Fibroblast of skin of back (primary cell): ENCODE results near the gene NT5DC3.
A peak's percentile ranks its signal among the peaks of the same experiment; 100 is the strongest.
"Not testable (repeated sequence)": the region's sequence is repeated elsewhere in the genome, so short reads cannot be mapped to it uniquely, and the experiment has no call there.

ENCODE experiments used
- DNase-seq: peaks from one replicate; pipeline ENCODE4 v3.0.0-alpha.2; 2013

The NT5DC3 gene

DNA sequence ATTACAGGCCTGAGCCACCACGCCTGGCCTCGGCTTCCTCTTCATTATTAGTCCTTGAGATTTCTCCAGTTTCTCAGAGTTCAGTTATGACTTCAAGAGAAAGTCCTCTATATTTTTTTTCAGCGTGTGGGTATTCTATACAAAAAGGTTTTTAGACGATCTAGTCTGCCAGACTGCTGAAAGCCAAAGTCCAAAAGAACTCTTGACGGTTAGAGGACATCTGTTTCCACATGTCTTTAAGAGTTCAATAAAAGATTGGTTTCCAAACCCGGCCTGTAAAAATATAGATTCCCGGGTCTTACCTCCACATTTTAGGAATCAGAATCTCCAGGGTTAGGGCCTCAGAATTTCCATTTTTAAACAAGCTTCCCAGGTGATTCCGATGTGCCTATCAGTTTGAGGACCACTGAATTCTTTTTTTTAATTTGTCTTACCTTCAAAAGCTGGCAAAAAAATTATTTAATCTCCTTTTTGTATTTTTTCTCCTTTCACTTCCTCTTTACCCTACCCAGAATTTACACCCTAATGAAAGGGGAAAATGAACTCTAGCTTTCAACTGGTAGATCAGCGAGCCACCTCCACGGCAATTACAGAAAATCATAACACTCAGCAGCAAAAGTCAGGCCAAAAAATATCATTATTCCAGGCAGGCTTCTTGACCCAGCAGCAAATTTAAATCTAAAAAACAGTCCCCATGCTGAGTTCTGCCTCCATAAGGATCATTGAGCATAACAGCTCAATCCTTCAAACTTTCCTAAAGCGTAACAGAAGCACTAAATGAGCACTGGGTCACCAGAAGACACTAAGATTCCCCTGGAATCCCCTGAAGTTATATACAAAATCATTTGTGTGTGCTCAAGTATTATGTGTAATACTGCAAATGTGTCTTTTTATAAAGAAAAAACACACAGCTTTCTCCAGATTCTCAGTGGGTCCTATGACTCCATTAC lies 8.7 kb downstream of the NT5DC3 start:
- no peak for DNase-seq

DNA sequence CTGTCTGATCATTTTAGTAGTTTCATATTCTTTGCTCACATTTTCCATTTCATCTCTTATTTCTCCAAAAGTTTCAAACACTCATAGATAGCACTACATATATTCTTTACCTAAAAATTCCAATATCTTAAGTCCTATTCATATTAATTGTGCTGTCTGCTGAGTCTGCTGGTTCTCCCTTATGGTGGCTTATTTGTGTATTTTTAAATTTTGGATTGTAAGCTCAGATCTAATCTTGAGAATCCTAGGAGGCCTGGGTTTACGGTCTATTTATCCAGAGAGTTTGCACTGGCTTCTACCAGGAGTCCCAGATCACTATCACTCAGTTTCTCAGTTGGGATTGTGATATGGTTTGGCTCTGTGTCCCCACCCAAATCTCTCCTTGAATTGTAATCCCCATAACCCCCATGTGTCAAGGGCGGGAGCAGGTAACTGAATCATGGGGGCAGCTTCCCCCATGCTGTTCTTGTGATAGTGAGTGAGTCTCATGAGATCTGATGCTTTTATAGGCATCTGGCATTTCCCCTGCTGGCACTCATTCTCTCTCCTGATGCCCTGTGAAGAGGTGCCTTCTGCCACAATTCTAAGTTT lies 10.2 kb downstream of the NT5DC3 start:
- no peak for DNase-seq

DNA sequence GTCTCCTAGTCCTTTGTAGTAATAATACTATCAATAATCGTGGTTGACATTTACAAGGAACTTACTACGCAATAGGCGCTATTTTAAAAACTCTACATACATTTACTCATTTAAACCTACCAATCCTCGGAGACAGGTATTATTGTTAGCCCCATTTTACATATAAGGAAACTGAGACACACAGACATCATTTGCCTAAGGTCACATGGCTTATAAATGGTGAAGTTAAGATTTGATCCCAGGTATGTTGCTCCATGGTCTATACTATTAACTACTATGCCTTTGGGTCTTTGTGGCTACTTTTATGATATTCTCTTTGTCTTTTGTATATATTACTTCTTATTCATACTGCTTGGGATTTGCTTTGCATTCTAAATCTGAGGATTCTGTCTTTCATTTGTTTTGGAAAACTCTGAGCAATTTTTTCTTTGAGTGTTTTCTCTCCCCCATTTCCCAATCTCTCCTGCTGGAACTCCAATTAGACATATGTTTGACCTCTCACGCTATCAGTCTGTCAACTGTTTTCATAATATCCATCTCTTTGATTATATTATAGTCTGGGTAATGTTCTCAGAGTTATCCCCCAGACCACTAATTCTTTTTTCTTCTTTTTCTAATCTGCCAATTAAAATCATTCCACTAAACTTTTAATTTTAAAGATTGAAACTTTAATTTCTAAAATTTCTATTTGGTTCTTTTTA lies 10.9 kb downstream of the NT5DC3 start:
- DNase-seq: no peak

- no peak for DNase-seq
Observed at GRCh38 chr12:103829092-103829491, 11.9 kb downstream of the NT5DC3 start.

GRCh38 chr12:103827911-103828391 lies 13.1 kb downstream of the NT5DC3 start:
- DNase-seq: no peak

GRCh38 chr12:103824845-103825244 lies 16.2 kb downstream of the NT5DC3 start:
- no peak for DNase-seq

- DNase-seq: no peak
Observed at GRCh38 chr12:103824290-103824689, 16.7 kb downstream of the NT5DC3 start.

DNA sequence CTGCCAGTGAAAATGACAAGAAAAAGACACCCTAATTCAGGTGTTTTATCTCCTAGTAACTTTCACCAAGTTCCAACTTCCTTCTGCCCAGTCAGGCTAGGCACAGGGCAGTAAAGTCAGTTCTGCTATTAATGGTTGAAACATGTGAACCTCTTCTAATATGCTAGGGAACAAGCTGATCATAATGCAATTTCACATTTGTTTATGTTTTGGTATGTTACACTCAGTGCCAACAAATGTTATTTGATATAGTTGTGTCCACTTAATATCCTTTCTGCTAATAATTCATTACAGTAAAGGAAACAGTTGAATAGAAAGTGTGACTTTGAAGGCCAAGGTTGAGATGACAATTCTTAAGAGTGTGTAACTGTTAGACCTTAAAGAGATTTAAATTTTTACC lies 17.2 kb downstream of the NT5DC3 start:
- no peak for DNase-seq

DNA sequence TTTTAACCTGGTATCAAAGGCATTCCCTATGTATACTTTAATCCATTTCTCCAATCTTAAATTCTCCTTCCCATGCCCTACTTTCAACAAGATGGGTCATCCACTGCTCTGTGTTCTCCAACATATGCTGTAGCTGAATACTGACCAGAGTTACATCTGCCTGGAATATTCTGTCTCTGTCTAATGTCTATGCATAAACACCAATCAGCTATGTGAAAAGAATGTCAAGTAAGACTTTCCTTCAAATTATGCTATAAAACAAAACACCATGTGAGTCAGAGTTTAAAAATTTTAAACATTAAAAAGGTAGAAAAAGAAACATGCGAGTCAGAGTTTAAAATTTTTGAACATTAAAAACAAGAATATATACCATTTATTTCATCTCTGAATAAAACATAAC lies 19.3 kb downstream of the NT5DC3 start:
- DNase-seq: peak; percentile 50

DNA sequence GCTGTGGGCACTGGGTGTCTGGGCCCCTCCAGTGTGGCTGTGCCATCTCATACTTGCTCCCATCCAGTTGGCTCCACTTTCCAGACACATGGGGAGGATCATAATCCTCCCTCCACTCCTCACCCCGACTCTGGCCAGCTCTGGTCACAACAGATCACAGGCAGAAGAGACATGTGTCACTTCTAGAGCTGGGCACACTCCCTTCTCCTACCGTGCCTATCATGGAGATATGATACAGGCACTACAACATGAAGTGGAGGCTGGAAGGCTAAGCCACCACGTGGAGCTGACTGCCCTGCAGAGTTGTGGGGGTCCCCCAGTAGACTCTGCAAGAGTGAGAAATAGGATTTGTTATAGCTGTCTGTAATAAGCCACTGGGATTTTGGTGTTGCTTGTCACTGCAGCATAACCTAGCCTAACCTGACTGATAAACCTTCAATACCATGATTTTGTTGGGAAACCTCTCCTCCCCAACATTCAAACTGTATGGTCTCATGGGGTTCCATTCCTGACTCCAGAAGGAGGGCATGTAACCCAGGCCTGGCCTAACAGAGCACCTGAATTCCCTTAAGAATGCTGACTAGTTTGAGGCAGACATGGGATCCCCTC lies 20.0 kb downstream of the NT5DC3 start:
- DNase-seq: no peak

DNA sequence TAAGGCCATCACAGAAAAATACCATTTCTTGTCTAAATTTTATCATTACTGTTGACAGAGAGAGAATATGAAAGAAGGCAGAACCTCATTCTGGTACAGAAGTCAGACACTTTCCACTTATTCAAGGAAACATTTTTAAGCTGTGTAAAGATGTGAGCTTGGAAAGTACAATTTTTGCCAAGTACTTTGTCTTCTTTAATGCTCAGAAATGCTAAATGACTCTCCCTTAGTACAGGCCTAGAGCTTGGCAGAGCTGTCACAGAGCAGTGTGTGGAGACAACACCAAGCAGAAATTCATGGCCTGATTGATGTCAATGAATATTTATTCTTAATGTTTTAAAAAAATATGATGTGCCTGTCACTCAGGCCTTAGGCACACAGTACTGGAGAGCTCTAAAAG lies 20.7 kb downstream of the NT5DC3 start:
- no peak for DNase-seq

DNA sequence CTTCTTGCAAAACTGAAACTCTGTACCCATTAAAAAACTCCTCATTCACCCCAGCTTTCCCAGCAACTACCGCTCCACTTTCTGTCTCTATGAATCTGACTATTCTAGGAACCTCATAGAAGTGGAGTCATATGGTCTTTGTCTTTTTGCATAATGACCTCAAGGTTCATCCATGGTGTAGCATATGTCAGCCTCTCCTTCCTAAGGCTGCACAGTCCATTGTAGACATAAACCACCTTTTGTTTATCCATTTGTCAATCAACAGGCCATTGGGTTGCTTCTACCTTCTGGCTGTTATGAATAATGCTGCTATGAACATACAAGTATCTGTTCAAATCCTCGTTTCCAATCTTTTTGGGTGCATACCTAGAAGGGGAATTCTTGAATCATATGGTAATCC lies 21.1 kb downstream of the NT5DC3 start:
- DNase-seq: no peak

GRCh38 chr12:103819312-103819711 lies 21.7 kb downstream of the NT5DC3 start:
- DNase-seq: no peak

GRCh38 chr12:103817791-103818190 lies 23.2 kb downstream of the NT5DC3 start:
- DNase-seq: no peak

DNA sequence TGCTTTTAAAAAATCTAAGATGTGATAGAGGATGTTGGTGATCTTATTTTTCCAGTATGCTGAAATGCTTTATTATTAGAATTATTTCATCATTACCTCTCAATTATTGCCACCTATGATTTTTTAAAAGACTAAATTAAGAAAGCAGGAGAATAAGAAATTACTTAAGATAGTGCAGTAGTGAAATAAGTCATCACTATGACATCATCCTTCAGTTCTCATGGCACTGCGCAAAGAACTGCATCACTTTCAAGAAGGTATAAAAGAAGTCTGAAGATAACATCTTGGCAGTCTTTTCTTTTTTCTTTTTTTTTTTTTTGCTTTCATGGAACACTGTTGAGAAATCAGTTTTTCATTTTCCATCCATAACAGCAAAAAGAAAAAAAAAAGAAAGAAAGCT lies 24.4 kb downstream of the NT5DC3 start:
- DNase-seq: no peak

DNA sequence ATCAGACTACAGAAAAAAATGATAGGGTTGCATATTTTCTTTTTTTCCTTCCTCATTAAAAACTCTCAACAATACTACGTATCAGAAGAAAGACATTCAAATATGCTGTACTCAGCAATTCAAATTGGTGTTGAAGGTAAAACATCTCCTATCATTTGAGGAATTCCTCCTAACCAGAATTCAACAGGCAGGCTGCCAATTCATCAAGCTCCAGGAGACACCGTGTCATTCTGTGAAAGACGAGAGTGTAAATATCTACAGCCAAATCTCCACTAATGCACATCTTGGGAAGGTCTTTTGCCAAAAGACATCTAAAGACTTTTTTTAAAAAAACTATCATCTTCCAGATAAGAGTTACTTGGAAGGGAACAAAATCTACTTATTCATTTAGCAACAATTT lies 26.6 kb downstream of the NT5DC3 start:
- no peak for DNase-seq

DNA sequence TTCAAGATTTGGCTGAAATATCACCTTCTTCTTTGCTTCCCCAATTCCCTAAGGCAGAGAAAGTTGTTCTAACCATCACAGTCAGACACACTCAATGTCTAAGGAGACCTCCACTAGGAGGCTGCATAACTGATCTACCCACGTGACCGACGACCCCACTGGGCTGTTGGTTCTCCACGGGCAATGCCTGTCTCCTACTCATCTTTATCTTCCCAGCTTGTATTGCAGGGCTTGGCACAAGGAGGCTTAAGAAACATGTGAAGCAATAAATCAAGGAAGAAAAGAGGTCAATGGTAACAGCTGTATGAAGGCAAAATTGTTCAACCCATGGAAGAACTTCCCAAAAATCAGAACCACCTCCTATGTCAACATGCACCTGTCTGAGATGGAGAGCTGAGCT lies 27.1 kb downstream of the NT5DC3 start:
- no peak for DNase-seq

DNA sequence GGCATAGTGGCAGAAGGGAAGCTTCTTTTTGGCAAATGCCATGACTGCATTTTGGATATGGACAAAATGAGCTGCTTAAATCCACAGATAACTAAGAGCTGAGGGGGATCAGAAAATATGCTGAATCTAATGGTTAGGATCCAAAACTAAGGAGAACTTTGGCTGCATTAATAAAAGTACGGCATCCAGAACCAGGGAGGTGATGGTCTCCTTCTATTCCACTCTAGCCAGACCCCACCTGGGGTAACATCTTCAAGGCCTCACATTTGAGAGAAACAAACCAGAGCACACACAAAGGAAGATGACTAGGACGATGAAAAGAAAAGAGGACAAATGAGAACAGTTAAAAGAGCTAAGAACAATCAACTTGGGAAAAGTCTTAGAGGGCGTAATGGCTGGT lies 27.6 kb downstream of the NT5DC3 start:
- no peak for DNase-seq

DNA sequence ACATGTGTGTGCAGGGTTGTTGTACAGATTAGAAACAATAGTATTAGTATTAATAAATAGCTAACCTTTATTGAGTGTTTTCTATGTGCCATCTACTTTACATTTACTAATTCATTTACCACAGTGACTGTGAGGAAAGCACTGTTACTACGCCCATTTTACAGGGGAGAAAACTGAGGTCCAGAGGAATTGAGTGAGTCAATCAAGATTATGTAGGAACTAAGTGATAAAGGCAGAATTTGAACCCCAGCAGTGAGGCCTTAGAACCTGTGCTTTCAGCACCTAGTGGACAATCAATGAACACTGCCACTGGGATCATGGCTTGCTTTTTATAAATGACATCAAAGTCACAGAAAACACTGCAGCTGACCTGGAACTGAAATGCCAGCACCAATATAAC lies 28.2 kb downstream of the NT5DC3 start:
- no peak for DNase-seq

DNA sequence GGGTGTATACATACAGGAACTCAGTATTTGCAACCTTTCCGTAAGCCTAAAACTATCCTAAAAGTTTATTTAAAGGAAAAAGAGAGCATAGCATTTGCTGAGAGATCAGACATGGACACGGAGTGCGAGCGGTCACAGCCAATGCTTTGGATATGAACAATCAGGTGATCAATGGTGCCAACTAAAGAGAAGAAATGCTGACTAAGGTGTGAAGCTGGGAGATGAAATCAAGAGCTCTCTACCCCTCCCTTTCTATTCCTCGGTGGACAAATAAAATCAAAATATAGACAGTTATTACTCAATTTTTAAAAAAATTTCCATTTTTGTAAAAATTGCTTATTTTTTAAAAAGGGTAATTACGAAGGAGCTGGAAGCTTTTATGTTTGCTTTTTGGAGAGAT lies 29.2 kb downstream of the NT5DC3 start:
- DNase-seq: no peak

- DNase-seq: no peak
Observed at GRCh38 chr12:103810111-103810510, 30.9 kb downstream of the NT5DC3 start.

- not testable (repeated sequence) for DNase-seq
Observed at GRCh38 chr12:103809639-103810038, 31.4 kb downstream of the NT5DC3 start.

GRCh38 chr12:103809154-103809553 lies 31.9 kb downstream of the NT5DC3 start:
- DNase-seq: no peak
